Gastroesophageal sphincter (tissue), 3 donors: ENCODE data around the gene EXOG.

ENCODE experiments used
- CTCF ChIP-seq, 4 experiments: fragments of 200-600 bp in 2 of 4; fragments of 450-650 bp in 2 of 4; sonication (generic) in 1 of 4; IDR thresholded peaks; one replicate each; pipeline ENCODE4 v1.5.1; 2017 to 2019; ENCODE audit warnings: antibody characterized with exemption in 4 of 4, mild to moderate bottlenecking in 2 of 4, moderate library complexity in 2 of 4
- EP300 ChIP-seq: sonication (generic); formaldehyde crosslinking; IDR thresholded peaks from one replicate; pipeline ENCODE4 v1.6.1; 2017; ENCODE audit warnings: antibody characterized with exemption, mild to moderate bottlenecking
- POLR2A ChIP-seq, 2 donors: fragments of 450-650 bp; IDR thresholded peaks; one replicate each; pipeline ENCODE4 v1.6.1; 2017; ENCODE audit warnings: antibody characterized with exemption in 2 of 2, mild to moderate bottlenecking in 2 of 2, moderate library complexity in 1 of 2
- POLR2AphosphoS5 ChIP-seq: sonication (generic); formaldehyde crosslinking; IDR thresholded peaks from one replicate; pipeline ENCODE4 v1.6.1; 2017; ENCODE audit warnings: antibody characterized with exemption

GRCh38 chr3:38459499-38460048, 36.6 kb upstream of the EXOG start:
- TF ChIP-seq CTCF (IDR thresholded peaks at IDR 0.05) (no peak), EP300 (no peak), POLR2AphosphoS5 (no peak), POLR2A (IDR thresholded peaks at IDR 0.05) (no peak)
